ENCODE results near the gene SMYD3. TPM values are rescaled to one million over a fixed set of nuclear protein-coding genes. Genes with fewer than 3 reads are reported as not detected.

Gene SMYD3
- total RNA-seq, 1 experiment from 2014 or later, result 25.5 TPM

DNA sequence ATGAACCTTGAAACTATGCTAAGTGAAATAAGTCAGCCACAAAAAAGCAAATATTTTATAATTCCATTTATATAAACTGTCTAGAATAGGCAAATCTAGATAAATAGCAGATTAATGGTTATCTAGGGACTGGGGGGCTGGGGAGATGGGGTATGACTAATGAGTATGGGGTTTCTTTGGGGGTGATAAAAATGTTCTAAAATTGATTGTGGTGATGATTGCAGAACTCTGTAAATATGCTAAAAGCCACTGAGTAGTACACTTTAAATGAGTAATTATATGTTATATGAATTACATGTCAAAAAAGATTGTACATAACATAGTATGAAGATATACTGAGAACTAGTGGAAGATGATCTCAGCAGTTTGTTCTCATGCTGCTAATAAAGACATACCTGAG lies 677.3 kb downstream of the SMYD3 start:
- H2BK12ac ChIP-seq (ENCODE audit: insufficient read length, low read depth, low read length), result no peak overlapping the region
- no peaks in the 10 kb centered on the region for H3K27me3 ChIP-seq (ENCODE audit: insufficient read depth, low read length)
- no peak overlapping the region for H3K27ac ChIP-seq (ENCODE audit: insufficient read length, low read depth, low read length)
- no peaks in the 10 kb centered on the region for H3K79me2 ChIP-seq (ENCODE audit: insufficient read depth, low read length)
- Mint-ChIP-seq H3K4me3 (no peak overlapping the region), H3K27me3 (ENCODE audit: low read depth) (no peaks in the 10 kb centered on the region; the same call in 1 of the 2 replicates), H3K27ac (no peak overlapping the region), H3K4me1 (0 out of 4 replicates have a peak, but pooled peaks cover 0 to 2% of the 10 kb centered on the region in 2 experiments), H3K9me3 (no peaks in the 10 kb centered on the region), H3K36me3 (ENCODE audit: insufficient read depth in 1 of 3, low read depth in 3 of 3) (peaks cover 0 to 1% (median 0%) of the 10 kb centered on the region in 3 experiments; a peak in 1 of 7 replicates)
- H4K91ac ChIP-seq (ENCODE audit: insufficient read length, low read depth, low read length), result no peak overlapping the region
- H3K9me3 ChIP-seq (ENCODE audit: control insufficient read depth, low read depth, low read length), result no peaks in the 10 kb centered on the region
- H3K4me2 ChIP-seq (ENCODE audit: insufficient read depth, insufficient read length, low read length), result no peak overlapping the region
- H2BK120ac ChIP-seq (ENCODE audit: low read depth, low read length, poor library complexity, severe bottlenecking), result no peak overlapping the region
- H2AK5ac ChIP-seq (ENCODE audit: insufficient read length, low read length), result no peak overlapping the region
- H4K20me1 ChIP-seq (ENCODE audit: control insufficient read depth, insufficient read depth, insufficient read length), result no peaks in the 10 kb centered on the region
- H2BK15ac ChIP-seq (ENCODE audit: low read depth, low read length), result no peak overlapping the region
- no peak for TF ChIP-seq CTCF (conservative IDR thresholded peaks at IDR 0.05)
- no peak overlapping the region for H3K56ac ChIP-seq (ENCODE audit: insufficient read length, low read depth, low read length)
- no peak for DNase-seq
- no peak overlapping the region for H3T11ph ChIP-seq (ENCODE audit: low read length)
- H3K18ac ChIP-seq (ENCODE audit: insufficient read length, low read depth, low read length), result no peak overlapping the region
- H3K23ac ChIP-seq (ENCODE audit: insufficient read length, low read depth, low read length), result no peak overlapping the region
- no peaks in the 10 kb centered on the region for H3K79me1 ChIP-seq (ENCODE audit: insufficient read depth, low read depth, low read length, poor library complexity, severe bottlenecking)
- H2BK20ac ChIP-seq (ENCODE audit: low read depth, low read length, poor library complexity, severe bottlenecking), result no peak overlapping the region
- no peaks in the 10 kb centered on the region for H3K4me1 ChIP-seq (ENCODE audit: insufficient read depth, low read length)
- H3K23me2 ChIP-seq (ENCODE audit: insufficient read length, low read depth, low read length, poor library complexity, severe bottlenecking), result no peaks in the 10 kb centered on the region
- H2BK5ac ChIP-seq (ENCODE audit: insufficient read length, low read length), result no peak overlapping the region
- H4K8ac ChIP-seq (replicated peaks; ENCODE audit: insufficient read length, low read depth, low read length), result no peak overlapping the region
- H3K9ac ChIP-seq (ENCODE audit: extremely low read depth, insufficient read length, low read length), result no peak overlapping the region
- H3K4ac ChIP-seq (ENCODE audit: low read depth, low read length), result no peak overlapping the region
- no peak overlapping the region for H2AFZ ChIP-seq (ENCODE audit: low read length)
- H3K14ac ChIP-seq (ENCODE audit: insufficient read depth, low read length), result no peak overlapping the region
- H4K5ac ChIP-seq (ENCODE audit: insufficient read length, low read depth, low read length), result no peak overlapping the region

Measured in H9 (cell line).